ENCODE results near the gene TRIM26. TPM values are rescaled to one million over a fixed set of nuclear protein-coding genes. Genes with fewer than 3 reads are reported as not detected.
A peak's percentile ranks its signal among the peaks of the same experiment; 100 is the strongest.
"Not testable (repeated sequence)": the region's sequence is repeated elsewhere in the genome, so short reads cannot be mapped to it uniquely, and the experiment has no call there.

TRIM26 gene
- total RNA-seq, 4 donors from 2014 or later = 32.5 to 45.7 (median 38.8) TPM

- ATAC-seq (ENCODE audit: low FRiP score) = peak; percentile 64
- TF ChIP-seq, protein P1, sequence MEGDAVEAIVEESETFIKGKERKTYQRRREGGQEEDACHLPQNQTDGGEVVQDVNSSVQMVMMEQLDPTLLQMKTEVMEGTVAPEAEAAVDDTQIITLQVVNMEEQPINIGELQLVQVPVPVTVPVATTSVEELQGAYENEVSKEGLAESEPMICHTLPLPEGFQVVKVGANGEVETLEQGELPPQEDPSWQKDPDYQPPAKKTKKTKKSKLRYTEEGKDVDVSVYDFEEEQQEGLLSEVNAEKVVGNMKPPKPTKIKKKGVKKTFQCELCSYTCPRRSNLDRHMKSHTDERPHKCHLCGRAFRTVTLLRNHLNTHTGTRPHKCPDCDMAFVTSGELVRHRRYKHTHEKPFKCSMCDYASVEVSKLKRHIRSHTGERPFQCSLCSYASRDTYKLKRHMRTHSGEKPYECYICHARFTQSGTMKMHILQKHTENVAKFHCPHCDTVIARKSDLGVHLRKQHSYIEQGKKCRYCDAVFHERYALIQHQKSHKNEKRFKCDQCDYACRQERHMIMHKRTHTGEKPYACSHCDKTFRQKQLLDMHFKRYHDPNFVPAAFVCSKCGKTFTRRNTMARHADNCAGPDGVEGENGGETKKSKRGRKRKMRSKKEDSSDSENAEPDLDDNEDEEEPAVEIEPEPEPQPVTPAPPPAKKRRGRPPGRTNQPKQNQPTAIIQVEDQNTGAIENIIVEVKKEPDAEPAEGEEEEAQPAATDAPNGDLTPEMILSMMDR (IDR thresholded peaks at IDR 0.05) = peak in 1 of 3 donors; percentile 38
Observed at GRCh38 chr6:30169658-30170614, 43.3 kb downstream of the TRIM26 start.

GRCh38 chr6:30168741-30169140 lies 44.5 kb downstream of the TRIM26 start:
- DNase-seq (ENCODE audit: low spot score) (no peak), ATAC-seq (ENCODE audit: low FRiP score) (no peak)
- TF ChIP-seq, protein P1 (IDR thresholded peaks at IDR 0.05) = no peak

More at GRCh38 chr6:30169658-30170614, 43.3 kb downstream of the TRIM26 start:
- no peak for DNase-seq (ENCODE audit: low spot score)

GRCh38 chr6:30167101-30167500 lies 46.1 kb downstream of the TRIM26 start:
- DNase-seq (ENCODE audit: low spot score) = no peak
- TF ChIP-seq, protein P1 (IDR thresholded peaks at IDR 0.05) = no peak
- ATAC-seq (ENCODE audit: low FRiP score) = no peak

DNA sequence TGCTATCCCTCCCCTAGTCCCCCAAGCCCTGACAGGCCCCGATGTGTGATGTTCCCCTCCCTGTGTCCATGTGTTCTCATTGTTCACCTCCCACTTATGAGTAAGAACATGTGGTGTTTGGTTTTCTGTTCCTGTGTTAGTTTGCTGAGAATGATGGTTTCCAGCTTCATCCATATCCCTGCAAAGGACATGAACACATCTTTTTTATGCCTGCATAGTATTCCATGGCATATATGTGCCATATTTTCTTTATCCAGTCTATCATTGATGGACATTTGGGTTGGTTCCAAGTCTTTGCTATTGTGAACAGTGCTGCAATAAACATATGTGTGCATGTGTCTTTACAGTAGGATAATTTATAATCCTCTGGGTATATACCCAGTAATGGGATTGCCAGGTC lies 48.0 kb downstream of the TRIM26 start:
- not testable (repeated sequence) for ATAC-seq (ENCODE audit: low FRiP score); DNase-seq (ENCODE audit: low spot score)

GRCh38 chr6:30164714-30165113 lies 48.5 kb downstream of the TRIM26 start:
- DNase-seq (ENCODE audit: low spot score) (no peak), ATAC-seq (ENCODE audit: low FRiP score) (no peak)
- TF ChIP-seq, protein P1 (IDR thresholded peaks at IDR 0.05) = no peak

GRCh38 chr6:30163918-30164654 lies 49.1 kb downstream of the TRIM26 start:
- ATAC-seq (ENCODE audit: low FRiP score) (no peak), DNase-seq (ENCODE audit: low spot score) (no peak)
- TF ChIP-seq, protein P1 (IDR thresholded peaks at IDR 0.05) = no peak
